Memory B cell (primary cell): ENCODE data around the gene MMP7.

ENCODE experiments used
- ATAC-seq: fragments of 150-1000 bp; cut with Tn5 transposase; 2 replicates; pipeline ENCODE4 v1.10.0; 2021; ENCODE audit warnings: low read depth, mild to moderate bottlenecking, moderate library complexity
- DNase-seq, 2 donors: peaks; one replicate each; pipeline ENCODE4 v3.0.0; 2022; ENCODE audit warnings: low spot score in 2 of 2
- H3K27ac Mint-ChIP-seq: one replicate; pipeline ENCODE4 v1.8.0; 2022; ENCODE audit warnings: mild to moderate bottlenecking, moderate library complexity, mixed read lengths
- H3K27me3 Mint-ChIP-seq: one replicate; pipeline ENCODE4 v1.8.0; 2022; ENCODE audit warnings: mixed read lengths
- H3K36me3 Mint-ChIP-seq: one replicate; pipeline ENCODE4 v1.8.0; 2022; ENCODE audit warnings: mild to moderate bottlenecking, mixed read lengths
- H3K4me1 Mint-ChIP-seq: one replicate; pipeline ENCODE4 v1.8.0; 2022; ENCODE audit warnings: mixed read lengths
- H3K4me3 Mint-ChIP-seq: one replicate; pipeline ENCODE4 v1.8.0; 2022; ENCODE audit warnings: mild to moderate bottlenecking, moderate library complexity, mixed read lengths
- H3K9me3 Mint-ChIP-seq: one replicate; pipeline ENCODE4 v1.8.0; 2022; ENCODE audit warnings: mixed read lengths

The MMP7 gene

DNA sequence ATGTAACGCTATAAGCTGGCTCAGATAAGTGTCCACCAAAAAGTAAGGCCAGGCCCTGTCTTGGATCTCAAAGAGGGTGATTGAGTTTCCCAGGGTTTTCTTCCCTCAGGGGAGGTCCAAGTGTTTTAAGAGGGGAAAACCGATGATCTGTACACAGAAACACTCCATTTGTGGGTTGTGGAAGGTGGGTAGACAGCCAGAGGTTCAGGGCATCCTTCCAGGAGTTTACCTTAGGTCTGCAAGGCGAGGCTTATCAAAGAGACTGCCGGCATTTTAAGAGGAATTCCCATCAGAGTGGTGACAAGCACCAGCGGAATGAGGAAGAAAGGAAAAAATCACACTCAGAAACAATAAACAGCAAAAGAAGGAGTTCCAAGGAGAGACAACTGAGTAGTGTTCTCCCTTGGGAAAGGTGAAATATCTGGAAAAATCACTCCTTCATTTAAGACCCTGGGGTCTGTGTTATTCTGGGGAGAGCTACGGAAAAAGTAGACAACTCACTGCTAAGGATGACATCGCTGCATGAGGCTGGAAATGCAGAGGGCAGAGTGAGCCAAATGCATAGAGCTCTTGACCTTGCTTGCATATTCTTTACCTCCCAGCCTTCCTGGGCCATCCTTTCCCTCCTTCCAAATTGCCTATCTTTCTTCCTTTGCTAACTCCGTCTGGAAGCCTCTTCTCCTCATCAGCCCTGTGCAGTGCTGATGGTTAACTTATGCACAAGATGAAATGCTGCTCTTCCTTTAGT, 22.1 kb upstream of the MMP7 start:
- Mint-ChIP-seq H3K9me3 (no peaks in the 10 kb centered on the region), H3K4me1 (peaks cover 3% of the 10 kb centered on the region), H3K27ac (no peak overlapping the region), H3K36me3 (no peaks in the 10 kb centered on the region), H3K27me3 (no peaks in the 10 kb centered on the region), H3K4me3 (no peak overlapping the region)
- ATAC-seq (no peak), DNase-seq (no peak)

DNA sequence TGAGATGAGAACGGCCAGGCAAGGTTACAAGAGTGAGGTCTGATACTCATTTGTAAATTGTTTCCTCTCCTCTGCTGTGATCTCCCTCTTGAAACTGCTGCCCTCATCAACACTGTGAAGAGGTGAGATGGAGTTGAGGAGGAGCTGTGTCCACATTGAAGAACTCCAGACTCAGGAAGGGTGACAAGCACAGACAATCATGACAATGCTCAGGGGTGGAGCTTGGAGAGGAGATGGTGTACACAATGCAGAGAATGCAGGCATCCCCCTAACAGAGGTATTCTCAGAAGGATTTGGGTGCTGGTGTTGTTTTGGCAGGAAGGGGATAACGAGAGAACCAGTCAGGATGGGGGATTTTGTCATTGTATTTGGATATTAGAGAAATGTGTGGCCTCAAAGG, 21.5 kb upstream of the MMP7 start:
- ATAC-seq = no peak
- no peaks in the 10 kb centered on the region for H3K9me3 Mint-ChIP-seq
- no peaks in the 10 kb centered on the region for H3K36me3 Mint-ChIP-seq
- DNase-seq = no peak
- peaks cover 5% of the 10 kb centered on the region for H3K4me1 Mint-ChIP-seq
- no peak overlapping the region for H3K4me3 Mint-ChIP-seq
- H3K27ac Mint-ChIP-seq = no peak overlapping the region
- H3K27me3 Mint-ChIP-seq = no peaks in the 10 kb centered on the region

DNA sequence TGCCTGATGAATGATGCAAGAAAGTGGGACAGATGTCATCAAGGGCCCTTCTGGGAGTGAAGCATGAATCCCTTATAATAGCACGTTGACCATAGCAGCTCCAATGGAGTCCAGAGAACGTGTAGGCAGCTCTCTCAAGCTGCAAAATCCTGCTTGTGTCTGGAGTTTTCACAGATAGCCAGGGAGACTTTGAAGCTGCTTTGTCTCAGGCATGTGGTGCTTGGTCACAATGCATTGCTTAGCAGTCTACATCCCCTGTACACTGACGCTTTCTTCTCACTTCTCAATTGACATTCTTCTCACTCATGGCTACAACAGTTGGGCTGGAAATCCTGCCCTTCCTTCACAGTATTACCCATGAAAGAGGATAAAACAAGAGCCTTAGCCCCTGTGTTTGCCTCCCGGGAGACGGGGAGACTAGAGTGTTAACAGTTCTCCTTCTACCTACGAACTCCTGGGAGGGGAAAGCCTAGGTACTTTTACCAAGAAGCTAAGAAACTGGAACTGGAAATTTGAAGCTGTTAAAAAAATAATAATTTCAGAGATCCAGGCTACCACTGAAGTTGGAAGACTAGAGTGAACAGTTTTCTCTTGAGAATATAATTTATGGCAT, 20.7 kb upstream of the MMP7 start:
- Mint-ChIP-seq H3K27ac (no peak overlapping the region), H3K4me3 (no peak overlapping the region), H3K27me3 (no peaks in the 10 kb centered on the region), H3K36me3 (no peaks in the 10 kb centered on the region), H3K4me1 (peaks cover 11% of the 10 kb centered on the region), H3K9me3 (no peaks in the 10 kb centered on the region)
- ATAC-seq (no peak), DNase-seq (no peak)

DNA sequence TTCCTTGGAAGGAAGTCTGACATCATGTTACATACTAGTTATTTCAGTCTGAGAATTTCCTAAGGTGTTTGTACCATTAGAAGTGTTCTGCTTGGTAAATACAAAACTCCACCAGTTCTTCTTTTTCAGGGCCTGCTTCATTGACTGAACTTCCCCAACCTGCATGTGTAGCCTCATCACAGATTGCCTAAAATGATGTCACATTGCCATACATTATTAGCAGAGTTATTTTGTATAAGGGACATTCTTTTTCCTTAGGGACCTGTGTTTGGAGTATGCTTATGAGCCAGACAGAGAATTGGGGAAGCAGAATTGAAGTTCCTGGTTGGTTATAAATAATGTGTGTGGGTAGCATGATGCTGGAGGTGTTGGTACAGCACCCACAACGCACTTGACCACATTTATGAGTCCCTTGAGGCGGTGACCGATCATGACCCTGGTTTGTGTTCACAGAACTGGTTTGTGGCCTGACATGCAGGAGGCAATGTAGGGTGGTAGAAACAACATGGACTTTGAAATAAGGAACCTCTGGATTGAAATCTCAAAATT, 16.4 kb upstream of the MMP7 start:
- Mint-ChIP-seq H3K4me3 (no peak overlapping the region), H3K9me3 (no peaks in the 10 kb centered on the region), H3K36me3 (no peaks in the 10 kb centered on the region), H3K27me3 (no peaks in the 10 kb centered on the region), H3K4me1 (peaks cover 28% of the 10 kb centered on the region), H3K27ac (peak overlapping the region; percentile 99)
- peak; percentile 79 for ATAC-seq
- peak; percentile 47 to 56 for DNase-seq

DNA sequence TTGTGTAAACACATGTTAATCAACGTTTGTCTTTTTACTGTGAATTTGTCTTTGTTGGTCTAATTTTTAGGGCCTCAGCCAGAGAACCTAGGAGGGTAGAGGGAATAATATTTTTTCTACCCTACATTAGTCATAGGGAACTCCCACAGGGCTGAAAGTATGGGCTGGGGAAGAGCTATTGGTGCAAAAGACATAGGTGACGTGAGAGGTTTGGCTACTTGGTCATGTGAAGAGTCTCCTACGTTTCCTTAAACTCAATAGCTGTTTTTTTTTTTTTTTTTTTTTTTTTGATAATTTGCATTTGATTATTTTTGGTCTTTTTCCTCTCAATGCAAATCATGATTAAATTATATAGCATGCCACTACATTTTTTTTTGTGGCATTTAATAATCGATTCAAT, 15.9 kb upstream of the MMP7 start:
- peak overlapping the region; percentile 99 for H3K27ac Mint-ChIP-seq
- peak in 1 of 2 donors; percentile 28 for DNase-seq
- no peaks in the 10 kb centered on the region for H3K36me3 Mint-ChIP-seq
- no peaks in the 10 kb centered on the region for H3K27me3 Mint-ChIP-seq
- peak overlapping the region; percentile 43 for H3K4me3 Mint-ChIP-seq
- H3K4me1 Mint-ChIP-seq = peaks cover 28% of the 10 kb centered on the region
- peak; percentile 60 for ATAC-seq
- no peaks in the 10 kb centered on the region for H3K9me3 Mint-ChIP-seq

DNA sequence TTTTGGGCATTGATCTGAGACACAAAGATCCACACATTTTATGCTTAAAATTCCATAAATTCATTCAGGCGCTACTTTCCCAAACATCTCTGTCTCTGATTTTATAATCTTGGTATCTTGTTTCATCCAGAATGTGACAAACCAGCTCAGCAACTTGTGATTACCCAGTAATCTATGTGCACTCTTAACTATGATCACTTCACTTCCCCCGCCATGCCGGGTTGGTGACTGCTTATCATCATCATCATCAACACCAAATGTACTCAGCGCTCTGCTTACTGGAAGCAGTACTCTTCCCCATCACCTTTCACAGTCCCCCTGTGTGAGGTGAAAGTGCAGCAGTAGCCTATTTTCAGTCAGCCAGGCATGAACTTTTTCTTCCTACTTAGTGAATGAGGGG, 15.2 kb upstream of the MMP7 start:
- peak overlapping the region; percentile 99 for H3K27ac Mint-ChIP-seq
- H3K4me3 Mint-ChIP-seq = no peak overlapping the region
- no peak for ATAC-seq
- H3K27me3 Mint-ChIP-seq = no peaks in the 10 kb centered on the region
- DNase-seq = no peak
- no peaks in the 10 kb centered on the region for H3K36me3 Mint-ChIP-seq
- no peaks in the 10 kb centered on the region for H3K9me3 Mint-ChIP-seq
- H3K4me1 Mint-ChIP-seq = peaks cover 28% of the 10 kb centered on the region

DNA sequence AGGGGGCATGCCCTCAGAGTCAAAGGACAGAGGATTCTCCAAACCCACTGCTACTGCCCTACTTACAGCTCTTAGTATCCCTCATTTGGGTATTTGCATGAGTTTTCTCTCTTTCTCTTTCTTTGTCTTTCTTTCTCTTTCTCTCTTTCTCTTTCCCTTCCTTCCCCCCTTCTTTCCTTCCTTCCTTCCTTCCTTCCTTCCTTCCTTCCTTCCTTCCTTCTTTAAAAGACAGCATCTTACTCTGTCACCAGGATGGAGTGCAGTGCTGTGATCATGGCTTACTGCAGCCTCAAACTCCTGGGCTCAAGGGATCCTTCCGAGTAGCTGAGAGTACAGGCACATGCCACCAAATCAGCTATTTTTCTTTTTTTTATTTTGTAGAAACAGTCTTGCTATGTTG, 14.0 kb upstream of the MMP7 start:
- H3K36me3 Mint-ChIP-seq = no peaks in the 10 kb centered on the region
- H3K27ac Mint-ChIP-seq = peak overlapping the region; percentile 99
- H3K4me3 Mint-ChIP-seq = no peak overlapping the region
- no peak for ATAC-seq
- DNase-seq = no peak
- no peaks in the 10 kb centered on the region for H3K9me3 Mint-ChIP-seq
- peaks cover 28% of the 10 kb centered on the region for H3K4me1 Mint-ChIP-seq
- no peaks in the 10 kb centered on the region for H3K27me3 Mint-ChIP-seq

DNA sequence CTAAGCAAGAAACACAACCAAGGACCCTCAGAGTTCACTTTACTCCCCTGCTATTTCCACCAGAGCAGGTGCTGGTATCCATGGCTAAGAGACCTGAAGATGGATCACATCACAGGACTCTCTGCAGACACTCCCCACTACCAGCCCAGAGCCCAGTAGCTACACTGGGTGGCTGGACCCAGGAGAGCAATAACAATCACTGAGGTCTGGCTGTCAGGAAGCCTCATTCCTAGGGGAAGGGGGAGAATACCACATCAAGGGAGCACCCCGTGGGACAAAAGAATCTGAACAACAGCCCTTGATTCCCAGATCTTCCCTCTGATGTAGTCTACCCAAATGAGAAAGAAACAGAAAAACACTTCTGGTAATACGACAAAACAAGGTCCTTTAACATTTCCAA, 9.0 kb upstream of the MMP7 start:
- H3K9me3 Mint-ChIP-seq = peaks cover under 1% of the 10 kb centered on the region
- no peak for ATAC-seq
- H3K4me3 Mint-ChIP-seq = no peak overlapping the region
- H3K4me1 Mint-ChIP-seq = peaks cover 7% of the 10 kb centered on the region
- H3K27ac Mint-ChIP-seq = no peak overlapping the region
- H3K36me3 Mint-ChIP-seq = no peaks in the 10 kb centered on the region
- peaks cover 3% of the 10 kb centered on the region for H3K27me3 Mint-ChIP-seq
- no peak for DNase-seq

DNA sequence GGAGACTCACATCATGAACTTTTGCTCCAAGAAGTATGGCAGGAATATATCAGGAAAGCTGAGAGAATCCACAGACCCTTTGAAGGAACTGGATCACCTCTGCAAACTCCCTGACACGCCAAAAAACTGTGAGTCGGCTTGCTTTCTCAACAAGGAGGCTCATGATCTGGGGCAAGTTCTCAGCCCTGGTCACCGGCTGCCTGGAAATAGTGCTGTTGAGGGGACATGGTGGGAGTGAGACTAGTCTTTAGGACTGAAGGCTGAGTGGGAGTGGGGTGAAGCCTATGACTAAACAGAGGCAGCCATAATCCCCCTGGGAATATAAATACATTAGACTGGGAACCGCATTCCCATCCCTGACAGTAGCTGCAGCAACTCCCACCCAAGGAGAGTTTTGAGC, 8.4 kb upstream of the MMP7 start:
- peaks cover 6% of the 10 kb centered on the region for H3K27me3 Mint-ChIP-seq
- DNase-seq (no peak), ATAC-seq (no peak)
- H3K27ac Mint-ChIP-seq = no peak overlapping the region
- peaks cover 9% of the 10 kb centered on the region for H3K4me1 Mint-ChIP-seq
- H3K36me3 Mint-ChIP-seq = no peaks in the 10 kb centered on the region
- H3K9me3 Mint-ChIP-seq = peaks cover 1% of the 10 kb centered on the region
- no peak overlapping the region for H3K4me3 Mint-ChIP-seq

DNA sequence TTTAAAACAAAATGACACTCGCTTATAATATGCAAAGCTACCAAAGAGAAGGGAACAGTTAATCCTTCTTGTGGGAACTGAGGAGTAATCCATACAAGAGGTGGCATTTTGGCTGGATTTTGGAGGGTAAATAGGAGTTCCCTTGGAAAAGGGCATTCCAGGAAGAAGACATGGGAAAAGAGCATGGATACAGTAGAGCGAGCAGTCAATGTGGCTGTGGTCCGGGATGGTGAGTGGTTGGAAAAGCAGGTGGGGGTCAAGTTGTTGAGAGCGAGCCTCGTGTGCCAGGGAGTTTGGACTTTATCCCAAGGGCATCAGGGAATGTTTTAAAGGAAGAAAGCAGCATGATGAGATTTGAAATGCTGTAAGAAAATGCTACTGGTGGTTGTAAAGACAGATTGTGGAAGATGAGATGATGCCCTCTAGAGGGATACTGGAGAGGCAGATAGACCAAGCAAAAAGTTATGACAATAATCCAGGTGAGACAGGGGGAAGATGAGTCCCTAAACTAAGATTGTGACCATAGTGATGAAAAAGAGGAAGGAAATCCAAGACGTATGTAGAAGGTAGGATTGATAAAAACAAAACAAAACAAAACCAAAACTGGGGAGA, 3.8 kb upstream of the MMP7 start:
- Mint-ChIP-seq H3K36me3 (no peaks in the 10 kb centered on the region), H3K4me3 (no peak overlapping the region), H3K4me1 (peaks cover 7% of the 10 kb centered on the region), H3K27me3 (peaks cover 7% of the 10 kb centered on the region), H3K9me3 (peaks cover 1% of the 10 kb centered on the region), H3K27ac (no peak overlapping the region)
- ATAC-seq (peak; percentile 90), DNase-seq (peak in 1 of 2 donors; percentile 9)

DNA sequence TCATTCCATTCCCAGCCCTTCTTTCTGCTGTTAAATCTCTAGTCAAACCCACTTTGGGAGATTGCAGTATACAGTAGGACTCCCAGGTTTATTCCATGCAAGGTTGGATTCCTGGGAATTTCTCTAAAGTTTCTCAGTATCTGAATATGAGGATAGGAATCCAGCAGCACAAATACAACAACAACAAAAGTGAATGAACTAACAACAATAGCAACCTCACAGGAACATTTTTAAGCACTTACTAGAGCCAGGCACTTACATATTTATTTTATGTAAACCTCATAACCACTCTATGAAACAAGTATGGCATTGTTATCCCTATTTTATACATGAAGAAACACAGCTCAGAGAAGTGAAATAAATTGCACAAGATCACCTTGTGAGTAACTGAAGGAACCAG, 1.9 kb downstream of the MMP7 start:
- H3K27me3 Mint-ChIP-seq = peaks cover 1% of the 10 kb centered on the region
- no peaks in the 10 kb centered on the region for H3K9me3 Mint-ChIP-seq
- H3K4me3 Mint-ChIP-seq = no peak overlapping the region

DNA sequence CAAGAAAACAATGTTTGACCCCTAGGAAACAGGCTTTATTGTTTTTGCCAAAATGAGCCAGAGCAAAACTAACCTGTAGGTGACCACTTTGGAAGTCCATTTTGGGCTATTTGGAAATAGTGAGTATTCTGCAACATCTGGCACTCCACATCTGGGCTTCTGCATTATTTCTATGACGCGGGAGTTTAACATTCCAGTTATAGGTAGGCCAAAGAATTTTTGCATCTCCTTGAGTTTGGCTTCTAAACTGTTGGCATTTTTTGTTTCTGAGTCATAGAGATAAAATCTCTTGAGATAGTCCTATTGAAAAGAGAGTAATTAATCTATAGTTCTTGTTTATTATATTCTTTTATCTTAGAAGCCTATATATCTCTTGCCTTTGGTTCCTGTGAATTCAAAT, 2.9 kb downstream of the MMP7 start:
- no peak for DNase-seq
- Mint-ChIP-seq H3K27me3 (peaks cover 2% of the 10 kb centered on the region), H3K9me3 (no peaks in the 10 kb centered on the region), H3K4me1 (peaks cover 1% of the 10 kb centered on the region), H3K27ac (no peak overlapping the region), H3K36me3 (no peaks in the 10 kb centered on the region), H3K4me3 (no peak overlapping the region)
- ATAC-seq = no peak

More for the DNA sequence above, 1.9 kb downstream of the MMP7 start:
- no peak overlapping the region for H3K27ac Mint-ChIP-seq
- H3K4me1 Mint-ChIP-seq = no peaks in the 10 kb centered on the region
- no peaks in the 10 kb centered on the region for H3K36me3 Mint-ChIP-seq
- ATAC-seq (no peak), DNase-seq (no peak)

DNA sequence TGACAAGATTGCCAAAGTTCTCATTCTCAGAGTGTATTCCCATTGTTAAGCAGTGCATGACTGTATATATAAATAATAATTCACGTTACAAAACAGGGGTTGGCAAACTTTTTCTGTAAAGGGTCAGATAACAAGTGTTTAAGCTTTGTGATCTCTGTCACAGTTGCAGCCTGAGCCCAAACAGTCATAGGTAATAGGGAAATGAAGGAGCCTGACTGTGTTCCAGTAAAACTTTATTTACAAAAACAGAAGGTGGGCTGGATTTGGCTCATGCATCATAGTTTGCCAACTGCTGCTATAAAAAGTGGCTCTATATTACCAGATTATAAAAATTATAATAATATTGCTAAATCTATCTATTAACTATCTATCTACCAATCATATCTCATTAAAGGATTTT, 3.5 kb downstream of the MMP7 start:
- no peaks in the 10 kb centered on the region for H3K36me3 Mint-ChIP-seq
- no peak overlapping the region for H3K27ac Mint-ChIP-seq
- H3K4me1 Mint-ChIP-seq = peaks cover 6% of the 10 kb centered on the region
- H3K4me3 Mint-ChIP-seq = no peak overlapping the region
- ATAC-seq (no peak), DNase-seq (no peak)
- no peaks in the 10 kb centered on the region for H3K9me3 Mint-ChIP-seq
- peaks cover 4% of the 10 kb centered on the region for H3K27me3 Mint-ChIP-seq

DNA sequence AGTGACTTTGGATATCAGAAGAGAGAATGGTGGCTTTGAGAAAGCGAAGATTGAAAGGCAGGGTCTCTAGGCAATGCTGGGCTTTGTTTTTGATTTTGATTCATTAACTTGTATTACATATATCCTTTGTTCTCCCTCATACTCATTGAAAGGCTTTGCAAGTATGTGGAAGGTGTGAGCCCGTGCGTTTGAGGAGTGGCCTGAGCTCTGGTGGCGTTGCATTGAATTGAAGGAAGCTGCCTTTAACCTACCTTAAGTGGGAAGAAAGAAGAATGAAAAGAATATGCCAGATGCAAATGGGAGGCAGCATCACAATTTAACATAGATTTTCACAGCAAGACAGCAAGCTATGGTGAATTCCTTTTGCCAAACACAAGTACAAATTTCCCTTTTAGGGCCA, 6.7 kb downstream of the MMP7 start:
- DNase-seq (no peak), ATAC-seq (no peak)
- H3K27ac Mint-ChIP-seq = no peak overlapping the region
- H3K4me3 Mint-ChIP-seq = no peak overlapping the region
- peaks cover 11% of the 10 kb centered on the region for H3K27me3 Mint-ChIP-seq
- H3K4me1 Mint-ChIP-seq = peaks cover 6% of the 10 kb centered on the region
- H3K36me3 Mint-ChIP-seq = peaks cover 2% of the 10 kb centered on the region
- no peaks in the 10 kb centered on the region for H3K9me3 Mint-ChIP-seq
